ENCODE results near the gene HLCS. TPM values are rescaled to one million over a fixed set of nuclear protein-coding genes. Genes with fewer than 3 reads are reported as not detected.

The HLCS gene
- total and polyA plus RNA-seq, 2 of the 8 experiments (the other 6 are each of a cell fraction or from before 2014, with no cell fraction given) = 4.7 to 12.2 TPM

DNA sequence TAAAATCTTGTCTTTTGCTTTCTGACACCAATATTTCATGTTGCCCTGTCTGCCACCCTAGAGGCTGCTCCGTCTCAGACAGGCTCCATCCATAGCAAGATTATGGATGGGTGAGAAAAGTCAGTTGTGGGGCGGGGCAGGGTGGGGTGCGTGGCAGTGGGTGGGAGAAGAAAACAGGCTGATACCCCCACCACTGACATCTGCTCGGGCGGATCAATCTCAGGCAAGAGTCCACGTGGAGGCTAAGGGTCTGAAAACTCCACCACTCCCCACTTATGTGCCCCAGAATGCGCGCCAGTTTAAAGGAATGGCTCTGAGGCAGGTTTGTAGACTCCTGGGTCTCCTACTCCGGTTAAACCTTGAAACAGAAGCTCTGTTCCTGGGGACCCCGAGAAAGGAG is 101.5 kb downstream of the HLCS start:
- Histone ChIP-seq H3K27me3 (replicated peaks in 1 of 4; ENCODE audit: control insufficient read depth in 3 of 4, extremely low read depth in 1 of 4, insufficient read depth in 3 of 4, low read length in 3 of 4) (no peaks in the 10 kb centered on the region), H3K4me3 (ENCODE audit: extremely low read depth in 1 of 4, insufficient read depth in 2 of 4, low read depth in 3 of 4, low read length in 4 of 4) (no peak overlapping the region), H4K8ac (ENCODE audit: extremely low read depth, insufficient read depth, low read length) (no peak overlapping the region), H4K5ac (ENCODE audit: insufficient read length, low read depth, low read length) (no peak overlapping the region), H3K23ac (ENCODE audit: insufficient read length) (no peak overlapping the region), H3K56ac (replicated peaks; ENCODE audit: insufficient read length, low read depth, low read length) (no peak overlapping the region), H2AFZ (ENCODE audit: low read length) (no peak overlapping the region), H3K36me3 (ENCODE audit: control insufficient read depth in 2 of 4, insufficient read depth in 4 of 4, low read length in 3 of 4) (no peaks in the 10 kb centered on the region), H2BK20ac (ENCODE audit: low read length) (no peak overlapping the region), H3K9ac (replicated peaks in 1 of 4; ENCODE audit: extremely low read depth in 1 of 4, low read depth in 3 of 4, low read length in 3 of 4) (no peak overlapping the region), H3K9me3 (ENCODE audit: insufficient read depth in 2 of 2, low read depth in 1 of 2, low read length in 1 of 2) (no peaks in the 10 kb centered on the region), H2BK120ac (replicated peaks; ENCODE audit: low read depth, low read length) (no peak overlapping the region), H3K23me2 (ENCODE audit: low read depth, low read length) (no peaks in the 10 kb centered on the region; the same call in 1 of the 2 replicates), H2AK5ac (ENCODE audit: low read depth, low read length) (no peak overlapping the region), H3K18ac (ENCODE audit: extremely low read depth, low read length) (no peak overlapping the region), H4K20me1 (replicated peaks in 1 of 2; ENCODE audit: control insufficient read depth in 1 of 2, insufficient read depth in 2 of 2, low read length in 2 of 2) (no peaks in the 10 kb centered on the region), H3K4me1 (replicated peaks in 1 of 4; ENCODE audit: control insufficient read depth in 3 of 4, insufficient read depth in 4 of 4, low read length in 3 of 4) (0 out of 7 replicates have a peak, but pooled peaks cover 0 to 3% (median 0%) of the 10 kb centered on the region in 4 experiments), H4K91ac (replicated peaks; ENCODE audit: insufficient read length, low read length) (no peak overlapping the region), H3K4me2 (ENCODE audit: insufficient read depth in 1 of 2, low read depth in 2 of 2, low read length in 2 of 2) (no peak overlapping the region), H2BK15ac (ENCODE audit: low read length) (no peak overlapping the region), H3K79me2 (ENCODE audit: control insufficient read depth in 1 of 2, insufficient read depth in 2 of 2, low read length in 2 of 2) (no peaks in the 10 kb centered on the region), H3K14ac (ENCODE audit: insufficient read length) (no peak overlapping the region), H3K27ac (ENCODE audit: low read depth, low read length) (no peak overlapping the region), H2BK12ac (ENCODE audit: low read depth, low read length) (no peak overlapping the region), H2BK5ac (ENCODE audit: low read depth, low read length) (no peak overlapping the region), H3K79me1 (ENCODE audit: low read depth, low read length) (no peaks in the 10 kb centered on the region; the same call in 1 of the 2 replicates), H3K4ac (replicated peaks; ENCODE audit: insufficient read length, low read depth, low read length) (no peak overlapping the region)
- DNase-seq (ENCODE audit: low read depth in 1 of 2, low spot score in 2 of 2) (no peak), FAIRE-seq (no peak)
- ChIA-PET POLR2A (ENCODE audit: partially characterized antibody) (interaction anchor here (1.1 kb wide), 1 partner anchor 11 kb away, joined by 3 read pairs; no protein-coding TSS in a partner anchor), CTCF (ENCODE audit: partially characterized antibody) (interaction anchor here (0.6 to 1.6 kb wide), 5 partner anchors 9 to 161 kb away, joined by 3 to 8 read pairs (median 4); no protein-coding TSS in a partner anchor)
- TF ChIP-seq YY1 (IDR thresholded peaks at IDR 0.05; ENCODE audit: low read depth, low read length) (no peak), ASH2L (IDR thresholded peaks at IDR 0.05; ENCODE audit: low read length) (no peak), FOSL1 (IDR thresholded peaks at IDR 0.05; ENCODE audit: insufficient read depth, low read depth, low read length) (no peak), GTF2F1 (IDR thresholded peaks at IDR 0.05; ENCODE audit: borderline replicate concordance, low read depth, low read length) (no peak), JUN (IDR thresholded peaks at IDR 0.05; ENCODE audit: low read depth, low read length) (no peak), KDM4A (IDR thresholded peaks at IDR 0.05; ENCODE audit: low read depth, low read length, severe bottlenecking) (no peak), RFX5 (IDR thresholded peaks at IDR 0.05; ENCODE audit: borderline replicate concordance, low read depth, low read length) (no peak), SRF (IDR thresholded peaks at IDR 0.05; ENCODE audit: low read depth, low read length) (no peak), RBBP5 (IDR thresholded peaks at IDR 0.05; ENCODE audit: borderline replicate concordance, low read depth, low read length) (no peak)
- TF ChIP-seq, protein P1, sequence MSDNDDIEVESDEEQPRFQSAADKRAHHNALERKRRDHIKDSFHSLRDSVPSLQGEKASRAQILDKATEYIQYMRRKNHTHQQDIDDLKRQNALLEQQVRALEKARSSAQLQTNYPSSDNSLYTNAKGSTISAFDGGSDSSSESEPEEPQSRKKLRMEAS (IDR thresholded peaks at IDR 0.05) = no peak
- WGBS, 2 experiments (ENCODE audit: extremely low coverage in 1 of 2, insufficient coverage in 1 of 2, insufficient read length in 1 of 2, insufficient replicate concordance in 2 of 2, low coverage in 1 of 2, low lambda C conversion rate in 2 of 2, missing lambda C conversion rate in 1 of 2) = 89% methylated on average over 9 of the region's 10 CpGs; no CpG with 5 or more reads in 1 of the 2 experiments

All from H1 (cell line).